NCI-H1105 treated with DMSO at 0.1 percent for 48 hours (cell line): ENCODE results near the gene COL4A2.

Source experiments
- DNase-seq: peaks from one replicate; lab custom pipeline; 2025; lab: John Stamatoyannopoulos, UW

Gene COL4A2

DNA sequence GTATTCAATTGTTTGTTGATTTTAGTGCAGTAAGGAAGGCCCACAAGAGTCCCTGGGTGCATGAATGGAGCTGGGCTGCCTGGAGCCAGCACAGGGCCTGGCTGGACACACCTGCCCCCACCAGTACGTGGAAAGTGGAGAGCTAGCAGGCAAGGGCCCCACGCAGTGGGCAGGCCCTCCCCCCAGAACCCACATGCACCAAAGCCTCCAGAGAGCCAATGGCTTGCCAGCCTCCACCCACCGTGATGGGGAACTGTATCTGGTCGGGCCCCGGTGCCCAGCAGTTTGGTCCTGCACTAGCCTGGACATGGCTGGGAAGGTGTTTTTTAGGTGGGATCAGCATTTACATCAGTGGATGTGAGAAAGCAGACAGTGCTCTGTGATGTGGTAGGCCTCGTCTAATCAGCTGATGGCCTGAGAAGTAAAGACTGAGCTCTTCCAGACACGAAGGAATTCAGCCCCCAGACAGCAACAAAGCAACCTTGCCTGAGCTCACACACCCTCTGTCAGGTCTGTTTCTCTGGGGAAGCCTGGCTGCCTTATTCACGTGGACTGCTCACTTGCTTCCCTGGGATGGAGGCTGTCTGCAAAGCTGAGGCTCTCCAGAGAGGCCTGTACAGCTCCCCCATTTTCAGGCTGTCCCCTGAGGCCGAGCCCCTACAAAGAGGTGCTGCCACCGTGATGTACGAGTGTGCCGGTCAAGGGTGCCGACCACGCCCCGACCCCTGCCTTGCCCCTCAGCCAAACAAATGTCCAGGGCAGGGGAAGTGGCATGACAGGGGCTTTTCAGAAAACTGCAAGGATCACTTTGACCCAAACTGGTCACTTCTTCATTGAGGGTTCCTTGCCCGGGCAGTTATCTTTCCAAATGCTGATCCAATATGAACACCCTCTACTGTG lies 226.9 kb downstream of the COL4A2 start:
- no peak for DNase-seq

DNA sequence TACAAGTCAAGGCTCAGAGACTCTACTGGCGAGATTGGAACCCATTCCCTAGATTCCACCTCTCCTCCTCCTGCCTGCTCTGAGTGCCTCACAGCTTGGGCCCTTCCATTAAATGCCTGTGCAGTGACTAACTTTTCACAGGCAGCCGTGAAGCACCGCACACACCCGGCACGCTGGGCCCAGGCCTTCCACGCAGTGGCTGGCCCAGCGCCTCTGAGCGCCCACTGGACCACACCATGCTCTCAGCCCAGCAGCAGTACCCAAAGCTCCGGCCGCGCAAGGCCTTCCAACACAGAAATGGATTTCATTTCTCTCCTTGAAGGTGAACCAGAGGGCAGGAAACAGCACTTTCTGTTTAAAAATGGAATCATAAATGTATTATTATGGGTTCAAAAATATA lies 228.4 kb downstream of the COL4A2 start:
- DNase-seq: no peak

DNA sequence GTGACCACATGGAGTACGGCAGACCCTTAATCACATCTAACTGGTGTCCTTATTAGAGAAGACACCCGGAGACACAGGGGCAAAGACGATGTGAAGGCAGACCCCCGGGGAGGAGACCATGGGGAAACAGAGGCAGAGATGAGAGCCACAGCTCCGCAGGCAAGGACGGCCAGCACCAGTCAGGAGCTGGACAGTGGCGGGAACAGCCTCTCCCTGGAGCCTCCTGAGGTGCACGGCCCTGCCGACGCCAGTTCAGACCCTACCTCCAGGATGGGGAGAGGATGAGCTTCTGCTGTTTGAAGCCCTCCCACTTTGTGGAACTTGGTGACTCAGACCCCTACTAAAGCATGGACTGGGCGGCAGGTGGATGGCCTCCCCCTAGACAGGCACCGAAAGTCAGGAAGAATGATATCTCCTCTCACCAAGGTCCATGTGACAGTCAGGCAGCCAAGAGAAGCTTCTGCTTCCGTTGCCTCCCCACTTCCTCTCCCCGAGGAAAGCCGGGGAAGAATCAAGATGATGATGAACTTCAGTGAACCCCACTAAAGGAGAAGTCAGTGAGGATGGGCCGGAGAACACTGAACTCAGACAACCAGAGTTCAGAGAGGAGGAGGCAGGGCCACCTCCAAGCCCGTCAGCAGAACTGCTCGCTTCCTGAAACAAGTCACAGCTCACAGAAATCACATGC lies 229.1 kb downstream of the COL4A2 start:
- DNase-seq: no peak

DNA sequence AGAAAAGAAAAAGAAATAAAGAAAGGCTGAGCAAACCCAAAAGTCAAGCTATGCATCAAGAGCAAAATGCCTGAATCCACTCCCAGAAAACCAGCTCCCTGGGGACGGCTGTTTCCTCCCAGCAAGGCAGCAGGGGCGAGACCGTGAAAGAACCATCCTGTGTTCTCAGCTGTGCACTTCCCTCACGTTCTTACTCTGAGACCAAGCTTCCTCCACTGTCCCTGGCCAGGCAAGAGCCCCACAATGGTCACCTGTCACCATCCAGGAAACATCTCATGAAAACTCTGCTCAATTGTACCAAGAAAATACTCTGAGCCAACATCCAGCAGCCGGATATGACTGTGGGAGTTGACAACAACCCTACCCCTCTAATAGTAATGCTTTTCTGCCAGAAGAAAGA lies 231.5 kb downstream of the COL4A2 start:
- no peak for DNase-seq

DNA sequence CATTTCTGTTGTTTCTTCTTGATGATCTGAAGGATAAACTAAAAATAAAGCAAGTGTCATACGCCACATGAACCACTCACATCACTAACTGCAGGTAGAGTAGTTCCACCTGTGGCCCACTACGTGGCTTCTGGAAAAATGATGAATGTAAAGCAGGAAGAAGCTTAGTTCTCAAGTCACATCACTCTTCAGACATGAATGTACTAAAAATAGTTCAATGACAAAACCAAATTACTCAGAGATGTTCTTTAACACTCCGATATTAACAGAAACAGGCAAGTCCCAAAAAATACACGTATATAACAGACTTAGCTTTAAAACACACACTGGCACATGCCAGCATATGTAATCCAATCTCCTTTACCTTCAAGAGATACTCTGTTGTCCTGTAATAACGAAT lies 232.8 kb downstream of the COL4A2 start:
- DNase-seq: no peak

DNA sequence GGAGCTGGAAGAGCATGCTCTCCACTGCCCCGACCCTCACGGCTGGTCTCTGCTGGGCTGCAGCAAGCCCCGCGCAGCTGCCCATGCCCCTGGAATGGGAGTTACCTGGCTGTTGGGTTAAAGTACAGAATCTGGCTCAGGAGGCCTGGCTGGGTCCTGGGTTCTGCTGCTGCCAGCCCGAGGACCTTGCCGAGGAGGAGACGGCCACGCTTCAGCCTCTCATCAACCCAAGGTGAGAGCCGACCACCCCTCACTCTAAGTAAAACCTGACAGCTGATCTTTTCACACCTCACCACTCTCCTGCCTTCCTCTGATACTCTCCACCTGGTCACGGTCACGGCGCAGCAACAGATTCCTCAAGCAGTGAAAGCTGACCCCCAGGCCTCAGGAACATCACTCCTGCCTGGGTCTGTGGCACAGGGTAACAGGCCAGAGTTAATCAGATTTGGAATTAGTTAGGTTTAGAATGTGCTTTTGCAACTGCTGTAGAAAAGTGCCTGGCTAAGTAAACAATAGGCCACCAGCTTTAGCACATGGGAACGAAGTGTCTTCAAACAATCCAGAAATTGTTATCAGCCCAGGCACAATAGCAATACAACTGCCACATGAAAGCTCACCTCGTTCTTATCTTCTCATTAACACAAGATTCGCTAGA lies 233.9 kb downstream of the COL4A2 start:
- DNase-seq: no peak

DNA sequence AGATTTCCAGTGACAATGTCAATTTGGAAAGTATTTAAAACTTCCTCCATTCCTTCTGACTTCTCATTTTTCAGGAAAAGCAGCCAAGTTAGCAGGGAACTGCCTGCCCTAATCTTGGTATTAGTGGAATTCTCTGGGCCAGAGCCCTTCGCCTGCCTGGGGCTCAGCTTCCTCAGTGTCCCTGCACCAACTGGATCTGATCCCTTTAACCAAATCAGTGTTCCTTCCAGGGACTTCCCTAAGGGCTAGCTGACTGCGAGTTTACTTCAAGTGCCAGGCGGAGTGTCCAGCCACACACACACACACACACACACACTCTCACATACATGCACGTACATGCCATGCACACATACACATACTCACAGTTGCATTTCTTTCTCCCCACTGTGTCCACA lies 234.4 kb downstream of the COL4A2 start:
- no peak for DNase-seq

DNA sequence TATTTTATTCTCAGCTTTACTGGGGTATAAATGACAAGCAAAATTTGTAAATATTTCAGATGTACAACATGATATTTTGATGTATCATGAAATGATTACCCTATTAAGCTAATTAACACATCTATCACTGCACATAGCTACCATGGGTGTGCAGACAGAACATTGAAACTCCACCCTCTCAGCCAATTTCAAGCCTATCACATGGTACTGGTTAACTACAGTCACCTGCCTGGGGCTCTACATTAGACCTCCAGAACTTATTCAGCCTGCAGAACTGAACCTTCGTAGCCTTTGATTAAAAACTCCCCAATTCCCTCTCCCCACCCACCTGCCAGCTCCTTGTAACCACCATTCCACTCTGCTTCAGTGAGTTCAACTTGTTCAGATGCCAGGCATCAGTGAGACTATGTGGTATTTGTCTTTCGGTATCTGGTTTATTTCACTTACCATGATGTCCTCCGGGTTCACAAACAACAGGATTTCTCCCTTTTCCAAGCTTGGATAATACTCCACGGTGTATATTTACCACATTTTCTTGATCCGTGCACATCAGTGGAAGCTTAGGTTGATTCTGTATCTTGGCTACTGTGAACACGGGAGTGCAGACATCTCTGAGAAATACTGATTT lies 235.2 kb downstream of the COL4A2 start:
- no peak for DNase-seq

DNA sequence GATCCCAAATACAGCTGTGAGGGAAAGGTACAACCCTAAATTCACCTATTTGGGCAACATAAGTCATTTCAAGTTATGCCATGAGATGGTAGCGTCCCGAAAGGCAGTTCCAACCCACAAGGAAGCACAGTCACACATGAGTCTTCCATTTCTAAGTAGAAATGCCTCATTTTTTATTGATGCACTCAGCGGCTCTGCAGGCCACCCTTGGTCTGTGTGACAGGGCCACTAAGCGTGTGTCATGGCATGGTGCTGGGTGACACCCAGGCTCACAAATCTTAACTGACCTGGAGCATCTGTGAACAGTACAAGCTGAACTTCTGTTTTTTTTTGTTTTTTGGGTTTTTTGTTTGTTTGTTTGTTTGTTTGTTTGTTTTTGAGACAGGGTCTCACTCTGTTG lies 239.3 kb downstream of the COL4A2 start:
- no peak for DNase-seq

DNA sequence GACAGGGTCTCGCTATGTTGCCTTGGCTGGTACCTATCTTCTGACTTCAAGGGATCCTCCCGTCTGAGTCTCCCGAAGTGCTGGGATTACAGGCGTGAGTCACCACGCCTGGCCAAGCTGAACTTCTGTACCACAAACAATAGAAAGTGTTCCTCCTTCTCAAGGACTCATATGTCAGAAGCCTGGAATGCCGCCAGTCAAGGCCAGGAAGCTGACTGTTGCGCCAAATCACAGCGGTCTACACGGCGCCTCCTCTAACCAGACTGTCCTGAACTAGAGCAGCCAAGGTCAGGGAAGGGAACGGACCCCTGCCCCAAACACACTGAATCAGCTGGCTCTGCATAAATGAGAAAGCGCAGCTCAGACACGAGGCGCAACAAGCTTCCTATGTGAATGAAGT lies 239.8 kb downstream of the COL4A2 start:
- no peak for DNase-seq

DNA sequence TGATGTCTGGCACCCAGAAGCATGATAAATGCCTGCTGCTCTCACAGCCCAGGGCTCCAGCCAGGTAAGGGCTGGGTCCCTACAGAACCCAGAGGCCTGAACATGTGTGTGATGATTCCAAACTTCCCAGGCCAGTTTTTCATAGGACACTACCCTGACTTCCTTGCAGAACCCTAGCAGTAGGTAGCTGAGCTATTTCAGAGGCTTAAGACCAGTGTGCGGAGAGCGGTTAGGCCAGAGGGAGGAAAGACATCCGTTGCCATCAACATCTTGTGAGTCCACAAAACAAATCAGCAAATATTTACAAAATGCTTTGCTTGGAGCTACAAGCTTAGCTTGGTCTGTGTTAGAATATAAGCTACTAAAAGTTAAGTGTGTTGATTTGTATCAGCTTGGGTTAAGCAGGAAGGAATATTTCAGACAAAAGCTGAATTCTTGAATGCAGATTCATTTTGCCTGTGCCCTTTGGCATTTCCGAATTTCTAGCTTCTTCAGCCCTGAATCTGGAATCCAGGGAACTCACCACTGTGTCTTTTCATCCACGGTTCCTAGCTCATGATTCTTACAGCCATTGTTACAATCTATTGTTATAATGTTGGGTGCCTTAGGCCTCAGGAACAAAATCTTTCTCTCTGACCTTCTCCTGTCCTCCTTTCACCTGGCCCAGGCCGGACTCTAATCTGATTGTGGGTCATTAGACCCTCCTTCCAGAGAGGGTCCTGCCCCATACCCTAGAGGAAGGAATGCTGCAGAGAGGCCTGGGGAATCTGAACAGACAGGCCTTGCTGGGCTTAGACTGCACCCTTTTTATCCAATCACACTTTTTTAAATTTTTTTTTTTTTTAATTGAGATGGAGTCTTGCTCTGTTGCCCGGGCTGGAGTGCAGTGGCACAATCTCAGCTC lies 242.1 kb downstream of the COL4A2 start:
- no peak for DNase-seq

DNA sequence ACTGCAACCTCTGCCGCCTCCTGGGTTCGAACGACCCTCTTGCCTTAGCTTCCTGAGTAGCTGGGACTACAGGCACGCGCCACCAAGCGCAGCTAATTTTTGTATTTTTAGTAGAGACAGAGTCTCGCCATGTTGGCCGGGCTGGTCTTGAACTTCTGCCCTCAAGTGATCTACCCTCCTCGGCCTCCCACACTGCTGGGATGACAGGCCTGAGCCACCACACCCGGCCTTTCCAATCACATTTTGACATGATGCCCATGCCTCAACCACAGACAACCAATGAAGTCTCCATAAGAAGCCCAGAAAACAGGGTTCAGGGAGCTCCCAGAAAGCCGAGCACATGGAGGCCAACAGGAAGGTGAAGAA lies 242.7 kb downstream of the COL4A2 start:
- no peak for DNase-seq

DNA sequence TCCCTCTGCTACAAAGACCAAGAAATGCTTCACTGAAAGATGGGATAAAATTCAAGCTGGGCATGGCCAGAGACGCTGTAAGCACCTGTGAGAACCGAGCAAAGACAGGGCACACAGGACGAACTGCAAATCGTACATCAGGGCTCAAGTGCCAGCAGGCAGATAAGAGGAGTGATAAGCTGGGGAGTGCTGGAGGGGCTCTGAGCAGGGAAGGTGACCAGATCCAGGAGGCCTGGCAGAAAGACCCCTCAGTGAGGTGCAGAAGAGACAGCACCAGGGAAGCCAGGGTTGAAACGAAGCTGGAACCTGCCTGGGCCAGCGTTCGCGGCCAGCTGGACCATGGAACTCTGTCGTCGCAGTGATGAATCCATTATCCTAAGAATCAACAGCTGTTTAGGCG lies 244.2 kb downstream of the COL4A2 start:
- DNase-seq: no peak

DNA sequence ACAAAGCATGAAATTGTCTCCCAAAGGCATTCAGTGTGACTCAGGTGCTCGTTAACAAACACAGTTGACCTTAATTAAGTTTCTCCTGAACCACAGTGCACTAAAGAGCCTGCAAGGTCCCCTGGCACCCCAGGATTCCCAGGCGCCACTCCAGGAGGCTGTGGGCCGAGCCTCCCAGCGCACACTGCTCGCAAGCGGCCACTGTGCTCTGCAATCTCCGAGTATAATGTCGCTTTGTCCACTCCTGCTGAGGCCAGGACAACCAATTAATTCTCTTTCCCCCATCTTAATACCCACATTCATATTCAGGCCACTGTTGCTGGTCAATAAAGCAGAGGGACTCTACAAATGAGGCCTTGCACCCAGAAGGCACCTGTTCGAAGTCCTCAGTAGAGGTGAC lies 245.7 kb downstream of the COL4A2 start:
- no peak for DNase-seq

DNA sequence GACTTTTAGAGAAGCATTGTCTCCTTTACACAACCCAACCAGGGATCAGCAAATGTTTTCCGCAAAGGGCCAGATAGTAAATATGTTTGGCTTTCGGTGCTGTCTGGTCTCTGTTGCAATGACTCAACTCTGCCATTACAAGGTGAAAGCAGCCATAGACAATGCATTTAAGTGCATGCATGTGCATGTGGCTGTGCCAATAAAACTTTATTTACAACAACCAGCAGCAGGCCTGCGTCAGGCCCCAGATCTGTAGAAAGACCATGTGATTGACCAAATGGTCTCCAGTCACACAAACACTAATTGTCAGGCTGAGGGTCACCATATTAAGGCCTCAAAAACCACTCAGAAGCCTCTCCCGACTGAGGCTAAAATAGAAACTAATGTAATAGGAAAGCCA lies 246.3 kb downstream of the COL4A2 start:
- DNase-seq: no peak

DNA sequence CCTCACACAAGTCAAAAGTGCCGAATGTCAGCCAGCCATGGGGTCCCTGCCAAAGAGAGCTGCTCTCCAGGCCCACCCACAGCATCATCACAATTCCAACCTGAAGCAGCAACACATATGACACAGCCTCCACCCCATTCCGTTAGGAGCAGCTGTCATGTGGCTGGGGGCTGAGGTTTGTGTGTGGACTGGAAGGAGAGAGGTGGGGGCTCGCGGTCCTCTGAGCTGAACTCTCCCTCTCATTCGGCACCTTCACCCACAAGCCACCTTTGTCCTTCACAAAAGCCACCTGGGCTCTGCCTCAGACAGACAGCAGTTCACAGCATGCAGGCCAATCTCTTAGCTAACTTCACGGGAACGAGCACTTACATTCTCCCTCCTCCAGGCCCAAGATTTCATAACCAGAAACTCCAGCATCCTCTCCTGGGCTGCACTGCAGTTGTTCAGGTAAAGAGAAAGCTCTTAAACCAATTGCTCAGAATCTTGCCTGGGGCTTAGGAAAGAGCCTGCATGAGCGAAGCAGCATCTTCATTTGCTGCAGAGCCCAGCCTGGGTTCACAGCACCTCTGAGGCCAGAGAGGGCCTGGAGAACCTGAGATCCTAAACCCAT lies 247.2 kb downstream of the COL4A2 start:
- DNase-seq: no peak

DNA sequence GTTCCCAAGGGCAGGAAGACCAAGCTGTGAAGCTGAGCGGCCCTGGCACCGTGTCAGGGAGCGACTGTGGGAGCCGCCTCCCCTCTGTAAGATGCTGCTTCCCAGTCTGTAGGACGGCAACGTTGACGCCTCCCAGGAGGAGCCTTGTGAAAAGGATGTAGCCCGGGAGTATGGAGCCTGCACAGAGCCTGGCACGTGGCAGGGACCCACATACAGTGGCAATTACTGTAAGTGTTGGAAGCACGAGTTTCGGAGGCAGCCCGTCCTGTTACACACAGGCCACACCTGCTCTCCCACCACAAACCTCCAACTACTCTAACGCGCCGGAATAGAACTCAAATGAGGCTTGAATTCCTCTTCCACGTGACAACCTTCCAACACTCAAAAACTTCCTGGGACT lies 247.9 kb downstream of the COL4A2 start:
- DNase-seq: no peak

DNA sequence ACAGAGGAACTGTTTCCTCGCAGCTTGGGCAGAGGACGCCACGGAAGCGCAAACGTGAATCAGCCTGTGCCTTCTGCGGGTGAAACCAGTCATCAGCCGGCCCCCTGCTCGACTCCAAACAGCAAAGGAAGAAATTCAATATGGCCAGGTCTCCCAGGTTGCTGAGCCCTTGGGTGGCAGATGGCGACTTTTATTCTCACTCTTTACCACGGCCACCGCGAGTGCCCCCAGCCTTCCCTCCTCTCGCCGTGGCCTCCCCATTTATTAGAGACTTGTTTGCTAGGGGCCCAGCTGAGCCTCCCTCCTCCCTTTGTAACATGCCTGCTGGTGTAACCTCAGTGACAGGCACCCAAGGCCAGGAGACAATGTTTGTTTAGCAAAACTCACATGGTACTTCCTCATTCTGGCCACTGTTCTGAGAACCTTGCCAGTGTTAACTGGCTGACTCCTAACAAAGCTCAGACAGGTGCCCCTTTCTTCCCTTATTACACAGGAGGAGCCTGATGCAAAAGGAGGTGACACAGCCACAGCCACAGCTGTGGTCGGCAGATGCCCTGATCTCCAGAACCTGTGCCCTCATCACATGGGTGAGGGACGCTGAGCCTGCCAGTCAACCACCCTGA lies 248.6 kb downstream of the COL4A2 start:
- DNase-seq: no peak

DNA sequence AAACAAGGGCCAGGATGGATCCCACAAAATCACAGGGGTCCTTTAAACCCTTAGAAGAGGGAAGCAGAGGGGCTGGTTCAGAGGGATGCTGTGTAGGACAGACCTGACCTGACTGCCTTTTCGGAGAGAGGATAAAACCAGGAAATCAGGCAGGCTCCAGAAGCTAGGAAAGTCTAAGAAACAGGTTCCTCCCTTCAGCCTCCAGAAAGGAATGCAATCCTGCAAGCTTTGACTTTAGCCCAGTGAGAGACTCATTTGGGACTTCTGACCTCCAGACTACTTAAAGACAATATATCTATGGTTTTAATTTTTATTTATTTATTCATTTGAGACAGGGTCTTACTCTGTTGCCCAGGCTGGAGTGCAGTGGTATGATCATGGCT lies 249.1 kb downstream of the COL4A2 start:
- no peak for DNase-seq

DNA sequence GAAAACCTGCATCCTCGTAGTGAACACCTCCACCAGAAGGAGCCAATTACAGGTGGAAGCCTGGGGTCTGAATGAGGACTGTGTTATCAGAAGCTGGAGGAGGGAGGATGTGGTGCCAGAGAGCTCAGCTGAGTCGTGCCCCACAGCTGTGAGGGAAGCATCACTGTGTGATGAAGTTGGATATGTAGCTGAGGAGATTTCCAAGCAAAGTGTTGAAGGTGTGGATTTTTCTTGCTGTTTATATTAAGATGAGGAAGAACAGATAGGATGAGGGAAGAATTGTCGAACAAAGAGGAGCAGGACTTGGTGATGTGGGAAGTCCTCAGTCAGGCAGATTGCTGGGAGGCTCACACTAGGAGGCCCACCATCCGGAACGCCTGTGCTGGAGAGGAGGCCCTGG lies 250.0 kb downstream of the COL4A2 start:
- DNase-seq: no peak
